ENCODE measurements around the gene ADM. TPM values are rescaled to one million over a fixed set of nuclear protein-coding genes. Genes with fewer than 3 reads are reported as not detected.

The ADM gene
- total RNA-seq, 8 experiments from 2014 or later: 3.6 to 131 (median 31.3) TPM

- Histone ChIP-seq H3K4me3 (peak overlapping the region; percentile 79 to 99 (median 91)), H3K27ac (peak overlapping the region; percentile 61 to 85), H3K4me1 (replicated peaks in 1 of 2) (peaks cover 0 to 4% of the 10 kb centered on the region in 2 donors)
- 0 to 13% (median 0%) methylated on average over 1 to 8 of the region's 45 CpGs; no CpG with 5 or more reads in 5 of the 10 experiments for WGBS, 10 experiments
- peak; percentile 5 to 90 (median 36) for ATAC-seq (replicated peaks in 6 of 8)
- in situ Hi-C loops (cut with MboI; ENCODE audit: low pct_unique_long_range_greater_than_20kb in 2 of 9, low sequenced_read_pairs in 9 of 9, unreplicated experiment in 9 of 9): loop anchor here in 2 of 9 experiments (10.0 to 25.0 kb wide), 2 partner anchors 80 to 532 kb away; no protein-coding TSS in a partner anchor
Measured at GRCh38 chr11:10294290-10294953, 10.5 kb upstream of the ADM start.

- peak overlapping the region; percentile 79 to 99 (median 91) for H3K4me3 ChIP-seq
- in situ Hi-C loops (cut with MboI; ENCODE audit: low pct_unique_long_range_greater_than_20kb in 2 of 9, low sequenced_read_pairs in 9 of 9, unreplicated experiment in 9 of 9): loop anchor here in 2 of 9 experiments (10.0 to 25.0 kb wide), 2 partner anchors 80 to 533 kb away; no protein-coding TSS in a partner anchor
- H3K4me1 ChIP-seq (replicated peaks in 1 of 2): peaks cover 0 to 4% of the 10 kb centered on the region in 2 donors
- 40 to 100% (median 58%) methylated on average over 1 to 9 of the region's 10 CpGs for WGBS, 10 experiments
- no peak overlapping the region for H3K27ac ChIP-seq
- no peak for ATAC-seq (replicated peaks in 6 of 8)
Measured at GRCh38 chr11:10295064-10295901, 9.6 kb upstream of the ADM start.

- in situ Hi-C loops (cut with MboI; ENCODE audit: low pct_unique_long_range_greater_than_20kb in 2 of 9, low sequenced_read_pairs in 9 of 9, unreplicated experiment in 9 of 9): loop anchor here in 2 of 9 experiments (10.0 to 25.0 kb wide), 2 partner anchors 84 to 536 kb away; no protein-coding TSS in a partner anchor
- Histone ChIP-seq H3K27ac (no peak overlapping the region), H3K4me3 (no peak overlapping the region), H3K4me1 (replicated peaks in 1 of 2) (no peaks in the 10 kb centered on the region)
- WGBS, 10 experiments: 33 to 100% (median 71%) methylated on average over 1 to 5 of the region's 5 CpGs; no CpG with 5 or more reads in 3 of the 10 experiments
- ATAC-seq (replicated peaks in 6 of 8): no peak
Measured at GRCh38 chr11:10298342-10298741, 6.5 kb upstream of the ADM start.

- in situ Hi-C loops (cut with MboI; ENCODE audit: low pct_unique_long_range_greater_than_20kb in 2 of 9, low sequenced_read_pairs in 9 of 9, unreplicated experiment in 9 of 9): loop anchor here in 4 of 9 experiments (25.0 kb wide), 3 partner anchors 90 to 540 kb away; no protein-coding TSS in a partner anchor
- WGBS, 10 experiments: 0 to 56% (median 17%) methylated on average over 2 to 9 of the region's 9 CpGs
- no peak for ATAC-seq (replicated peaks in 6 of 8)
- no peak overlapping the region for H3K27ac ChIP-seq
- H3K4me3 ChIP-seq: peak overlapping the region; percentile 36 to 57 (median 49)
- peaks cover 4% of the 10 kb centered on the region in 2 donors for H3K4me1 ChIP-seq (replicated peaks in 1 of 2)
Measured at GRCh38 chr11:10301656-10302358, 3.1 kb upstream of the ADM start.

DNA sequence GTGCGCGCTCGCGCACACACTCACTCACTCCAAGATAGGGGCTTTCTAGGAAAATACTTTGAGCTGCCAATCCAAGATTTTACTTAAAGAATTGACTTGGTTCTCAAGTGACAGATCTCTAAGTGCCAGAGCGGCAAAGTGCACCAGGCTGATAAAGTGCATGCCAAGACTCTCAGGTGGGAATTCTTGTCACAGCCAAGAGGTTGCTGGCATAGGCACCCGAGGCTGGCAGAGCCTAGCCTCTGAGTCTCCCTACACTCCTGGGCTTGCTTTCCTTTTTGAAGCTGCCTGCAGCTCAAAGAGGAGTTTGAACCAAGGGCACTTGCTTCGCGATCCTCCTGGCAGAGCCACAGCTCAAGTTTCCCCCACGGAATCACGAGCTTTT is 2.5 kb upstream of the ADM start:
- ATAC-seq (replicated peaks in 6 of 8): peak in 5 of 8 experiments; percentile 15 to 42 (median 26)
- in situ Hi-C loops (cut with MboI; ENCODE audit: low pct_unique_long_range_greater_than_20kb in 2 of 9, low sequenced_read_pairs in 9 of 9, unreplicated experiment in 9 of 9): loop anchor here in 4 of 9 experiments (25.0 kb wide), 3 partner anchors 90 to 540 kb away; no protein-coding TSS in a partner anchor
- Histone ChIP-seq H3K4me3 (peak overlapping the region; percentile 36 to 57 (median 49)), H3K27ac (no peak overlapping the region), H3K4me1 (replicated peaks in 1 of 2) (peaks cover 4 to 6% of the 10 kb centered on the region in 2 donors)
- 0 to 100% (median 27%) methylated on average over 1 to 5 of the region's 10 CpGs; no CpG with 5 or more reads in 5 of the 10 experiments for WGBS, 10 experiments

GRCh38 chr11:10302744-10303557 is 1.9 kb upstream of the ADM start:
- in situ Hi-C loops (cut with MboI; ENCODE audit: low pct_unique_long_range_greater_than_20kb in 2 of 9, low sequenced_read_pairs in 9 of 9, unreplicated experiment in 9 of 9): loop anchor here in 4 of 9 experiments (25.0 kb wide), 3 partner anchors 91 to 541 kb away; no protein-coding TSS in a partner anchor
- Histone ChIP-seq H3K27ac (no peak overlapping the region), H3K4me1 (replicated peaks in 1 of 2) (peaks cover 4 to 8% of the 10 kb centered on the region in 2 donors), H3K4me3 (peak overlapping the region; percentile 36 to 57 (median 49))
- 0 to 8% (median 0%) methylated on average over 1 to 31 of the region's 56 CpGs; no CpG with 5 or more reads in 3 of the 10 experiments for WGBS, 10 experiments
- peak; percentile 6 to 69 (median 58) for ATAC-seq (replicated peaks in 6 of 8)

GRCh38 chr11:10303558-10304363 is 1.1 kb upstream of the ADM start:
- H3K4me1 ChIP-seq (replicated peaks in 1 of 2): peaks cover 4 to 12% of the 10 kb centered on the region in 2 donors
- 0 to 35% (median 10%) methylated on average over 4 to 14 of the region's 29 CpGs; no CpG with 5 or more reads in 1 of the 10 experiments for WGBS, 10 experiments
- in situ Hi-C loops (cut with MboI; ENCODE audit: low pct_unique_long_range_greater_than_20kb in 2 of 9, low sequenced_read_pairs in 9 of 9, unreplicated experiment in 9 of 9): loop anchor here in 4 of 9 experiments (25.0 kb wide), 3 partner anchors 91 to 541 kb away; no protein-coding TSS in a partner anchor
- H3K4me3 ChIP-seq: peak overlapping the region; percentile 38 to 57 (median 49)
- H3K27ac ChIP-seq: no peak overlapping the region
- ATAC-seq (replicated peaks in 6 of 8): peak in 1 of 8 experiments; percentile 0

- peak in 5 of 8 experiments; percentile 1 to 7 (median 5) for ATAC-seq (replicated peaks in 6 of 8)
- no peak overlapping the region for H3K27ac ChIP-seq
- 0 to 7% (median 0%) methylated on average over 1 to 8 of the region's 51 CpGs; no CpG with 5 or more reads in 5 of the 10 experiments for WGBS, 10 experiments
- peaks cover 4 to 12% of the 10 kb centered on the region in 2 donors for H3K4me1 ChIP-seq (replicated peaks in 1 of 2)
- H3K4me3 ChIP-seq: peak overlapping the region; percentile 24 to 57 (median 40)
- in situ Hi-C loops (cut with MboI; ENCODE audit: low pct_unique_long_range_greater_than_20kb in 2 of 9, low sequenced_read_pairs in 9 of 9, unreplicated experiment in 9 of 9): loop anchor here in 4 of 9 experiments (25.0 kb wide), 3 partner anchors 93 to 543 kb away; no protein-coding TSS in a partner anchor
Measured at GRCh38 chr11:10305262-10305963, 540 bp downstream of the ADM start.

DNA sequence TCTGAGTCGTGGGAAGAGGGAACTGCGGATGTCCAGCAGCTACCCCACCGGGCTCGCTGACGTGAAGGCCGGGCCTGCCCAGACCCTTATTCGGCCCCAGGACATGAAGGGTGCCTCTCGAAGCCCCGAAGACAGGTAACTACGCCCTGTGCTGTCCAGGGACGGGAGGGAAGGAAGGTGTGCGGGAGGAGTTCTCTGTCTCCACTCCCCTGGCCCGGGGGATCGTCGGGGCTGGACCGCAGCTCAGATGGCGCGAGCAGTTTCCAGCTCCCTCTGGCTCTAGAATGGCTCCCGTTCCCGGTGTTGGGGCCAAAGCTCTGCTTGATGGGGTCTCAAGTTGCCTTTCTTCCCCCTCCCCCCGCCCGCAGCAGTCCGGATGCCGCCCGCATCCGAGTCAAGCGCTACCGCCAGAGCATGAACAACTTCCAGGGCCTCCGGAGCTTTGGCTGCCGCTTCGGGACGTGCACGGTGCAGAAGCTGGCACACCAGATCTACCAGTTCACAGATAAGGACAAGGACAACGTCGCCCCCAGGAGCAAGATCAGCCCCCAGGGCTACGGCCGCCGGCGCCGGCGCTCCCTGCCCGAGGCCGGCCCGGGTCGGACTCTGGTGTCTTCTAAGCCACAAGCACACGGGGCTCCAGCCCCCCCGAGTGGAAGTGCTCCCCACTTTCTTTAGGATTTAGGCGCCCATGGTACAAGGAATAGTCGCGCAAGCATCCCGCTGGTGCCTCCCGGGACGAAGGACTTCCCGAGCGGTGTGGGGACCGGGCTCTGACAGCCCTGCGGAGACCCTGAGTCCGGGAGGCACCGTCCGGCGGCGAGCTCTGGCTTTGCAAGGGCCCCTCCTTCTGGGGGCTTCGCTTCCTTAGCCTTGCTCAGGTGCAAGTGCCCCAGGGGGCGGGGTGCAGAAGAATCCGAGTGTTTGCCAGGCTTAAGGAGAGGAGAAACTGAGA is 1.4 kb downstream of the ADM start:
- peaks cover 4 to 12% of the 10 kb centered on the region in 2 donors for H3K4me1 ChIP-seq (replicated peaks in 1 of 2)

More for the DNA sequence above, 1.4 kb downstream of the ADM start:
- in situ Hi-C loops (cut with MboI; ENCODE audit: low pct_unique_long_range_greater_than_20kb in 2 of 9, low sequenced_read_pairs in 9 of 9, unreplicated experiment in 9 of 9): loop anchor here in 4 of 9 experiments (25.0 kb wide), 3 partner anchors 94 to 544 kb away; no protein-coding TSS in a partner anchor
- H3K27ac ChIP-seq: no peak overlapping the region
- H3K4me3 ChIP-seq: peak overlapping the region; percentile 24 to 57 (median 40)
- no peak for ATAC-seq (replicated peaks in 6 of 8)
- WGBS, 10 experiments: 0 to 14% (median 3%) methylated on average over 1 to 12 of the region's 65 CpGs; no CpG with 5 or more reads in 2 of the 10 experiments
